Smooth muscle cell (in vitro differentiated cells): Measurements from ENCODE around the gene COA1. TPM values are rescaled to one million over a fixed set of nuclear protein-coding genes. Genes with fewer than 3 reads are reported as not detected.

Source experiments
- DNase-seq: peaks from one replicate; lab custom pipeline; 2025; ENCODE audit not compliant: unreplicated experiment; lab: John Stamatoyannopoulos, UW
- H2AFZ ChIP-seq: fragments of 200-600 bp; sonication (generic); 2 replicates; pipeline ENCODE4 v1.6.0; 2016; ENCODE audit warnings: antibody characterized with exemption, low read depth, mild to moderate bottlenecking
- H3F3A ChIP-seq: fragments of 200-600 bp; sonication (generic); 2 replicates; pipeline ENCODE4 v1.6.0; 2017; ENCODE audit warnings: antibody characterized with exemption, low read depth
- H3K27ac ChIP-seq: fragments of 200-600 bp; sonication (generic); 2 replicates; pipeline ENCODE4 v1.5.1; 2016; ENCODE audit warnings: low read depth, mild to moderate bottlenecking
- H3K27me3 ChIP-seq: fragments of 200-600 bp; sonication (generic); 2 replicates; pipeline ENCODE4 v1.6.1; 2016; ENCODE audit warnings: low read depth, mild to moderate bottlenecking
- H3K36me3 ChIP-seq: fragments of 200-600 bp; sonication (generic); 2 replicates; pipeline ENCODE4 v1.5.1; 2016; ENCODE audit warnings: low read depth
- H3K4me1 ChIP-seq: fragments of 200-600 bp; sonication (generic); 2 replicates; pipeline ENCODE4 v1.5.1; 2016; ENCODE audit warnings: low read depth
- H3K4me2 ChIP-seq: fragments of 200-600 bp; sonication (generic); 2 replicates; pipeline ENCODE4 v1.6.0; 2016; ENCODE audit warnings: mild to moderate bottlenecking
- H3K4me3 ChIP-seq: fragments of 200-600 bp; sonication (generic); 2 replicates; pipeline ENCODE4 v1.5.1; 2016; ENCODE audit warnings: mild to moderate bottlenecking
- H3K79me2 ChIP-seq: fragments of 200-600 bp; sonication (generic); 2 replicates; pipeline ENCODE4 v1.6.0; 2016; ENCODE audit warnings: low read depth, mild to moderate bottlenecking
- H3K9ac ChIP-seq: fragments of 200-600 bp; sonication (generic); 2 replicates; pipeline ENCODE4 v1.6.0; 2016; ENCODE audit warnings: low read depth
- H3K9me3 ChIP-seq: fragments of 200-600 bp; sonication (generic); replicated peaks from 2 replicates; pipeline ENCODE4 v1.5.1; 2016; ENCODE audit warnings: low read depth
- H4K20me1 ChIP-seq: fragments of 200-600 bp; sonication (generic); 2 replicates; pipeline ENCODE4 v1.6.0; 2016; ENCODE audit warnings: low read depth
- CTCF ChIP-seq: fragments of 200-600 bp; sonication (generic); IDR thresholded peaks from 2 replicates; pipeline ENCODE4 v1.5.1; 2017; ENCODE audit warnings: borderline replicate concordance, mild to moderate bottlenecking, antibody characterized with exemption; ENCODE audit not compliant: insufficient read depth, poor library complexity, severe bottlenecking
- WGBS: methylation state at CpG from one replicate; pipeline ENCODE4 v1.1.7; 2016; ENCODE audit warnings: low lambda C conversion rate; 5-methylcytosine and 5-hydroxymethylcytosine counted together
- polyA plus RNA-seq: library from polyadenylated mRNA; unstranded; fragments of >200 nt; fragmentation: Nextera tagmentation; extraction: Ambion mirVana; gene quantifications from 2 replicates; pipeline ENCODE4 v1.2.1, GENCODE V29; 2016
- total RNA-seq: library from RNA; depleted of rRNA; stranded (reverse); fragments of >200 nt; gene quantifications from 2 replicates; pipeline ENCODE4 v1.2.3, GENCODE V29; 2014

Gene COA1
- total and polyA plus RNA-seq, 2 experiments from 2014 or later, result 63.1 to 67.5 TPM

GRCh38 chr7:43668035-43668434 lies 61.3 kb downstream of the COA1 start:
- Histone ChIP-seq H4K20me1 (peaks cover 7% of the 10 kb centered on the region), H3K4me2 (no peak overlapping the region), H3F3A (no peaks in the 10 kb centered on the region), H2AFZ (no peak overlapping the region), H3K27ac (no peak overlapping the region), H3K36me3 (no peaks in the 10 kb centered on the region), H3K27me3 (no peaks in the 10 kb centered on the region), H3K9me3 (no peaks in the 10 kb centered on the region), H3K9ac (no peak overlapping the region), H3K4me3 (no peak overlapping the region), H3K4me1 (no peaks in the 10 kb centered on the region), H3K79me2 (peaks cover 58% of the 10 kb centered on the region)
- TF ChIP-seq CTCF, result no peak
- DNase-seq, result no peak
- WGBS, result 71% methylated on average over 1 of the region's 1 CpG

- no peak overlapping the region for H3K4me3 ChIP-seq
- DNase-seq, result no peak
Observed at GRCh38 chr7:43666938-43667337, 62.4 kb downstream of the COA1 start.

GRCh38 chr7:43664681-43665080 lies 64.6 kb downstream of the COA1 start:
- no peak for TF ChIP-seq CTCF
- Histone ChIP-seq H3K79me2 (peaks cover 30% of the 10 kb centered on the region), H3K27ac (no peak overlapping the region), H3K4me2 (no peak overlapping the region), H4K20me1 (no peaks in the 10 kb centered on the region), H3K4me1 (no peaks in the 10 kb centered on the region), H3F3A (no peaks in the 10 kb centered on the region), H3K36me3 (no peaks in the 10 kb centered on the region), H3K4me3 (no peak overlapping the region), H2AFZ (no peak overlapping the region), H3K9ac (no peak overlapping the region), H3K9me3 (no peaks in the 10 kb centered on the region), H3K27me3 (no peaks in the 10 kb centered on the region)
- 0% methylated on average over 1 of the region's 1 CpG for WGBS
- no peak for DNase-seq

More at GRCh38 chr7:43666938-43667337, 62.4 kb downstream of the COA1 start:
- Histone ChIP-seq H3F3A (no peaks in the 10 kb centered on the region), H3K36me3 (no peaks in the 10 kb centered on the region), H2AFZ (no peak overlapping the region), H3K79me2 (peaks cover 51% of the 10 kb centered on the region), H3K4me1 (no peaks in the 10 kb centered on the region), H4K20me1 (peaks cover 7% of the 10 kb centered on the region), H3K27me3 (no peaks in the 10 kb centered on the region), H3K9me3 (no peaks in the 10 kb centered on the region), H3K27ac (no peak overlapping the region), H3K4me2 (no peak overlapping the region), H3K9ac (no peak overlapping the region)
- TF ChIP-seq CTCF, result no peak

GRCh38 chr7:43660141-43660540 lies 69.2 kb downstream of the COA1 start:
- Histone ChIP-seq H2AFZ (no peak overlapping the region), H3K27me3 (no peaks in the 10 kb centered on the region), H3K36me3 (no peaks in the 10 kb centered on the region), H3K4me2 (no peak overlapping the region), H3K4me1 (no peaks in the 10 kb centered on the region), H3K9me3 (no peaks in the 10 kb centered on the region), H3K79me2 (peaks cover 36% of the 10 kb centered on the region), H3F3A (no peaks in the 10 kb centered on the region), H3K27ac (no peak overlapping the region), H3K4me3 (no peak overlapping the region), H3K9ac (no peak overlapping the region), H4K20me1 (peaks cover 5% of the 10 kb centered on the region)
- DNase-seq, result no peak
- no peak for TF ChIP-seq CTCF
- 96% methylated on average over 2 of the region's 2 CpGs for WGBS
